Activated gamma-delta T cell (primary cell): Measurements from ENCODE around the gene SDR39U1.
A peak's percentile ranks its signal among the peaks of the same experiment; 100 is the strongest.

ENCODE experiments used
- DNase-seq: peaks from one replicate; lab custom pipeline; 2025; lab: John Stamatoyannopoulos, UW

The SDR39U1 gene

GRCh38 chr14:24429395-24430142 is 13.0 kb downstream of the SDR39U1 start, which contains the start of the genes CBLN3 and KHNYN:
TSS of gene CBLN3 (minus strand) at chr14:24429668. CDS start at chr14:24429054, 614 bp downstream.
TSS of gene KHNYN (plus strand) at chr14:24429954. CDS start at chr14:24430731, 777 bp downstream.
- DNase-seq, result peak; percentile 72

- DNase-seq, result no peak
Measured at GRCh38 chr14:24428628-24429394, 13.8 kb downstream of the SDR39U1 start.

- no peak for DNase-seq
Measured at GRCh38 chr14:24427537-24428508, 14.8 kb downstream of the SDR39U1 start.

- no peak for DNase-seq
Measured at GRCh38 chr14:24426912-24427536, 15.6 kb downstream of the SDR39U1 start.

- DNase-seq, result no peak
Measured at GRCh38 chr14:24426150-24426911, 16.2 kb downstream of the SDR39U1 start.

GRCh38 chr14:24425704-24426103 is 16.9 kb downstream of the SDR39U1 start:
- DNase-seq, result no peak

GRCh38 chr14:24422694-24423601 is 19.6 kb downstream of the SDR39U1 start:
- no peak for DNase-seq

- no peak for DNase-seq
Measured at GRCh38 chr14:24422261-24422660, 20.3 kb downstream of the SDR39U1 start.

GRCh38 chr14:24418492-24418873 is 24.1 kb downstream of the SDR39U1 start:
- no peak for DNase-seq

GRCh38 chr14:24417832-24418491 is 24.6 kb downstream of the SDR39U1 start:
- no peak for DNase-seq

GRCh38 chr14:24416932-24417619 is 25.5 kb downstream of the SDR39U1 start:
- no peak for DNase-seq

GRCh38 chr14:24416254-24416931 is 26.2 kb downstream of the SDR39U1 start:
- no peak for DNase-seq

GRCh38 chr14:24415421-24416253 is 26.9 kb downstream of the SDR39U1 start:
- no peak for DNase-seq

GRCh38 chr14:24414732-24415420 is 27.7 kb downstream of the SDR39U1 start:
- DNase-seq, result no peak

- DNase-seq, result no peak
Measured at GRCh38 chr14:24414077-24414476, 28.5 kb downstream of the SDR39U1 start.
